EL (cell line): ENCODE measurements around the gene JPT2.

Experiments
- DNase-seq: peaks from one replicate; pipeline ENCODE4 v3.0.0-alpha.2; 2016

JPT2 gene

GRCh38 chr16:1654505-1655268, 23.4 kb upstream of the JPT2 start:
- no peak for DNase-seq

GRCh38 chr16:1655269-1655807, 22.7 kb upstream of the JPT2 start:
- DNase-seq: no peak

GRCh38 chr16:1655909-1656807, 21.9 kb upstream of the JPT2 start:
- DNase-seq: no peak

- no peak for DNase-seq
These were observed 21.1 kb upstream of the JPT2 start for GRCh38 chr16:1656808-1657617.

- no peak for DNase-seq
These were observed 20.2 kb upstream of the JPT2 start for GRCh38 chr16:1657841-1658240.

GRCh38 chr16:1659031-1659430, 19.0 kb upstream of the JPT2 start:
- DNase-seq: no peak

GRCh38 chr16:1661826-1662225, 16.3 kb upstream of the JPT2 start:
- no peak for DNase-seq

GRCh38 chr16:1662543-1662942, 15.5 kb upstream of the JPT2 start:
- no peak for DNase-seq

GRCh38 chr16:1665829-1666228, 12.2 kb upstream of the JPT2 start:
- DNase-seq: no peak

- no peak for DNase-seq
These were observed 11.8 kb upstream of the JPT2 start for GRCh38 chr16:1666316-1666715.

- DNase-seq: no peak
These were observed 10.8 kb upstream of the JPT2 start for GRCh38 chr16:1667271-1667670.

- DNase-seq: no peak
These were observed 10.2 kb upstream of the JPT2 start for GRCh38 chr16:1667916-1668315.

- no peak for DNase-seq
These were observed 9.3 kb upstream of the JPT2 start for GRCh38 chr16:1668612-1669319.

GRCh38 chr16:1669698-1670097, 8.4 kb upstream of the JPT2 start:
- DNase-seq: no peak

- no peak for DNase-seq
These were observed 7.7 kb upstream of the JPT2 start for GRCh38 chr16:1670371-1670770.

GRCh38 chr16:1670866-1671265, 7.2 kb upstream of the JPT2 start:
- no peak for DNase-seq

GRCh38 chr16:1673424-1674151, 4.5 kb upstream of the JPT2 start:
- no peak for DNase-seq

- no peak for DNase-seq
These were observed 3.8 kb upstream of the JPT2 start for GRCh38 chr16:1674306-1674705.

GRCh38 chr16:1674751-1675664, 3.1 kb upstream of the JPT2 start:
- DNase-seq: peak; percentile 87

GRCh38 chr16:1676661-1677060, 1.4 kb upstream of the JPT2 start:
- no peak for DNase-seq

- DNase-seq: no peak
These were observed 740 bp upstream of the JPT2 start for GRCh38 chr16:1677339-1677738.
